Progenitor cell of endocrine pancreas (in vitro differentiated cells): ENCODE results near the gene GPN2. TPM values are rescaled to one million over a fixed set of nuclear protein-coding genes. Genes with fewer than 3 reads are reported as not detected.

ENCODE experiments used
- DNase-seq: peaks from one replicate; pipeline ENCODE4 v3.0.0; 2021; ENCODE audit warnings: low spot score; ENCODE audit not compliant: unreplicated experiment
- H3K27ac Mint-ChIP-seq: 2 replicates; pipeline ENCODE4 v1.8.0; 2021; ENCODE audit warnings: mild to moderate bottlenecking, moderate library complexity, mixed read lengths
- H3K27me3 Mint-ChIP-seq: 2 replicates; pipeline ENCODE4 v1.8.0; 2021; ENCODE audit warnings: mixed read lengths
- H3K36me3 Mint-ChIP-seq: 2 replicates; pipeline ENCODE4 v1.8.0; 2022; ENCODE audit warnings: mixed read lengths; ENCODE audit not compliant: insufficient read depth
- H3K4me1 Mint-ChIP-seq: 2 replicates; pipeline ENCODE4 v1.8.0; 2021; ENCODE audit warnings: low read depth, mixed read lengths
- H3K4me3 Mint-ChIP-seq: 2 replicates; pipeline ENCODE4 v1.8.0; 2021; ENCODE audit warnings: low read depth, mild to moderate bottlenecking, moderate library complexity, mixed read lengths
- H3K9me3 Mint-ChIP-seq: 2 replicates; pipeline ENCODE4 v1.8.0; 2021; ENCODE audit warnings: low read depth, mixed read lengths
- CTCF ChIP-seq: fragments of 200-600 bp; sonication (generic); IDR thresholded peaks from one replicate; pipeline ENCODE4 v1.5.0; 2021; ENCODE audit warnings: antibody characterized with exemption, mild to moderate bottlenecking; ENCODE audit not compliant: unreplicated experiment
- total RNA-seq: library from RNA; stranded (reverse); gene quantifications from 2 replicates; pipeline ENCODE4 v1.2.1, GENCODE V29; 2021

The GPN2 gene
- total RNA-seq, 1 donor from 2014 or later: 37.4 TPM

- no peaks in the 10 kb centered on the region for H3K27me3 Mint-ChIP-seq
- no peaks in the 10 kb centered on the region for H3K9me3 Mint-ChIP-seq
- H3K4me3 Mint-ChIP-seq: peak overlapping the region; percentile 6
- TF ChIP-seq CTCF: no peak
- peaks cover 8% of the 10 kb centered on the region for H3K36me3 Mint-ChIP-seq
- peaks cover 39% of the 10 kb centered on the region for H3K4me1 Mint-ChIP-seq
- H3K27ac Mint-ChIP-seq: no peak overlapping the region
- no peak for DNase-seq
These were observed 60.7 kb downstream of the GPN2 start for GRCh38 chr1:26829184-26829911.

GRCh38 chr1:26828411-26828991, 61.6 kb downstream of the GPN2 start:
- Mint-ChIP-seq H3K27ac (no peak overlapping the region), H3K4me1 (peaks cover 39% of the 10 kb centered on the region), H3K36me3 (peaks cover 5% of the 10 kb centered on the region), H3K9me3 (no peaks in the 10 kb centered on the region), H3K4me3 (peak overlapping the region; percentile 76), H3K27me3 (no peaks in the 10 kb centered on the region)
- DNase-seq: no peak
- no peak for TF ChIP-seq CTCF

- Mint-ChIP-seq H3K9me3 (no peaks in the 10 kb centered on the region), H3K4me1 (peaks cover 39% of the 10 kb centered on the region), H3K27ac (peak overlapping the region; percentile 75), H3K27me3 (no peaks in the 10 kb centered on the region), H3K4me3 (peak overlapping the region; percentile 76), H3K36me3 (peaks cover 3% of the 10 kb centered on the region)
- no peak for DNase-seq
- no peak for TF ChIP-seq CTCF
These were observed 62.4 kb downstream of the GPN2 start for GRCh38 chr1:26827663-26828062.

GRCh38 chr1:26827106-26827604, 62.9 kb downstream of the GPN2 start:
- no peak overlapping the region for H3K27ac Mint-ChIP-seq
- peak overlapping the region; percentile 76 for H3K4me3 Mint-ChIP-seq
- peaks cover 39% of the 10 kb centered on the region for H3K4me1 Mint-ChIP-seq
- H3K36me3 Mint-ChIP-seq: no peaks in the 10 kb centered on the region
- no peaks in the 10 kb centered on the region for H3K9me3 Mint-ChIP-seq
- H3K27me3 Mint-ChIP-seq: no peaks in the 10 kb centered on the region
- no peak for DNase-seq
- no peak for TF ChIP-seq CTCF

- DNase-seq: peak; percentile 68
- TF ChIP-seq CTCF: peak; percentile 61
- peak within 1 kb of the TSS; percentile 98 for H3K27ac Mint-ChIP-seq
- no peaks in the 10 kb centered on the region for H3K27me3 Mint-ChIP-seq
- peak within 1 kb of the TSS; percentile 92 for H3K4me3 Mint-ChIP-seq
- H3K36me3 Mint-ChIP-seq: no peaks in the 10 kb centered on the region
- H3K4me1 Mint-ChIP-seq: peaks cover 34% of the 10 kb centered on the region
- H3K9me3 Mint-ChIP-seq: no peaks in the 10 kb centered on the region
These were observed 63.6 kb downstream of the GPN2 start, which contains the start of gene ZDHHC18 for GRCh38 chr1:26826261-26827105. Gene ZDHHC18, plus strand, starts transcription at chr1:26826688. Its CDS starts 117 bp downstream, at chr1:26826805.
